ENCODE measurements around the gene IGSF9B. TPM values are rescaled to one million over a fixed set of nuclear protein-coding genes. Genes with fewer than 3 reads are reported as not detected.

Gene IGSF9B
- total RNA-seq, 1 donor from 2014 or later: 13.1 TPM

GRCh38 chr11:133977067-133977677, 20.4 kb upstream of the IGSF9B start:
- FAIRE-seq: no peak
- peaks cover 1% of the 10 kb centered on the region for H3K36me3 Mint-ChIP-seq (ENCODE audit: low read depth, unreplicated experiment)
- Histone ChIP-seq H3K27me3 (ENCODE audit: insufficient read depth, low read length) (no peaks in the 10 kb centered on the region), H3K4me1 (ENCODE audit: insufficient read depth, low read length) (no peaks in the 10 kb centered on the region), H3K4me2 (ENCODE audit: low read length) (no peak overlapping the region), H3K9ac (ENCODE audit: low read length) (no peak overlapping the region), H3K4me3 (ENCODE audit: insufficient read depth, low read depth, low read length) (no peak overlapping the region), H4K20me1 (ENCODE audit: insufficient read depth, low read length) (no peaks in the 10 kb centered on the region), H3K9me3 (ENCODE audit: insufficient read depth, low read depth, low read length) (no peaks in the 10 kb centered on the region), H3K79me2 (ENCODE audit: insufficient read depth, low read length) (no peaks in the 10 kb centered on the region), H2AFZ (ENCODE audit: low read depth, low read length) (no peak overlapping the region), H3K27ac (ENCODE audit: low read depth, low read length) (no peak overlapping the region), H3K36me3 (ENCODE audit: insufficient read depth, low read length) (no peaks in the 10 kb centered on the region)
- H3K4me1 Mint-ChIP-seq (ENCODE audit: low read depth, unreplicated experiment): no peaks in the 10 kb centered on the region
- H3K27me3 Mint-ChIP-seq (ENCODE audit: low read depth, unreplicated experiment): peaks cover 75% of the 10 kb centered on the region
- H3K4me3 Mint-ChIP-seq (ENCODE audit: unreplicated experiment): no peak overlapping the region
- no peak for TF ChIP-seq EZH2 (IDR thresholded peaks at IDR 0.05; ENCODE audit: insufficient read depth, low read length)
- no peak for TF ChIP-seq CTCF (IDR thresholded peaks at IDR 0.05; ENCODE audit: insufficient read depth, low read depth, low read length)
- H3K27ac Mint-ChIP-seq (ENCODE audit: unreplicated experiment): no peak overlapping the region
- H3K9me3 Mint-ChIP-seq (ENCODE audit: unreplicated experiment): peaks cover 4% of the 10 kb centered on the region
- no peak for DNase-seq (ENCODE audit: low read depth)

- no peak overlapping the region for H3K27ac ChIP-seq (ENCODE audit: low read depth, low read length)
- H3K9me3 Mint-ChIP-seq (ENCODE audit: unreplicated experiment): peaks cover 3% of the 10 kb centered on the region
- H3K9ac ChIP-seq (ENCODE audit: low read length): no peak overlapping the region
- H3K4me1 Mint-ChIP-seq (ENCODE audit: low read depth, unreplicated experiment): no peaks in the 10 kb centered on the region
- H3K4me2 ChIP-seq (ENCODE audit: low read length): no peak overlapping the region
- H4K20me1 ChIP-seq (ENCODE audit: insufficient read depth, low read length): no peaks in the 10 kb centered on the region
- no peak overlapping the region for H3K27ac Mint-ChIP-seq (ENCODE audit: unreplicated experiment)
- no peak overlapping the region for H3K4me3 Mint-ChIP-seq (ENCODE audit: unreplicated experiment)
- no peaks in the 10 kb centered on the region for H3K4me1 ChIP-seq (ENCODE audit: insufficient read depth, low read length)
- no peaks in the 10 kb centered on the region for H3K79me2 ChIP-seq (ENCODE audit: insufficient read depth, low read length)
- H3K36me3 Mint-ChIP-seq (ENCODE audit: low read depth, unreplicated experiment): peaks cover 1% of the 10 kb centered on the region
- peaks cover 81% of the 10 kb centered on the region for H3K27me3 Mint-ChIP-seq (ENCODE audit: low read depth, unreplicated experiment)
- H3K36me3 ChIP-seq (ENCODE audit: insufficient read depth, low read length): no peaks in the 10 kb centered on the region
- no peak overlapping the region for H2AFZ ChIP-seq (ENCODE audit: low read depth, low read length)
- no peak for DNase-seq (ENCODE audit: low read depth)
- H3K9me3 ChIP-seq (ENCODE audit: insufficient read depth, low read depth, low read length): no peaks in the 10 kb centered on the region
- FAIRE-seq: no peak
- TF ChIP-seq CTCF (IDR thresholded peaks at IDR 0.05; ENCODE audit: insufficient read depth, low read depth, low read length) (no peak), EZH2 (IDR thresholded peaks at IDR 0.05; ENCODE audit: insufficient read depth, low read length) (no peak)
- no peaks in the 10 kb centered on the region for H3K27me3 ChIP-seq (ENCODE audit: insufficient read depth, low read length)
- no peak overlapping the region for H3K4me3 ChIP-seq (ENCODE audit: insufficient read depth, low read depth, low read length)
These were observed 18.7 kb upstream of the IGSF9B start for GRCh38 chr11:133975488-133975849.

GRCh38 chr11:133974836-133975487, 18.2 kb upstream of the IGSF9B start:
- TF ChIP-seq CTCF (IDR thresholded peaks at IDR 0.05; ENCODE audit: insufficient read depth, low read depth, low read length): no peak
- no peak for TF ChIP-seq EZH2 (IDR thresholded peaks at IDR 0.05; ENCODE audit: insufficient read depth, low read length)
- Histone ChIP-seq H3K9ac (ENCODE audit: low read length) (no peak overlapping the region), H3K36me3 (ENCODE audit: insufficient read depth, low read length) (no peaks in the 10 kb centered on the region), H3K4me1 (ENCODE audit: insufficient read depth, low read length) (no peaks in the 10 kb centered on the region), H3K9me3 (ENCODE audit: insufficient read depth, low read depth, low read length) (no peaks in the 10 kb centered on the region), H3K27ac (ENCODE audit: low read depth, low read length) (no peak overlapping the region), H2AFZ (ENCODE audit: low read depth, low read length) (no peak overlapping the region), H3K79me2 (ENCODE audit: insufficient read depth, low read length) (no peaks in the 10 kb centered on the region), H3K4me3 (ENCODE audit: insufficient read depth, low read depth, low read length) (no peak overlapping the region), H4K20me1 (ENCODE audit: insufficient read depth, low read length) (no peaks in the 10 kb centered on the region), H3K27me3 (ENCODE audit: insufficient read depth, low read length) (no peaks in the 10 kb centered on the region), H3K4me2 (ENCODE audit: low read length) (no peak overlapping the region)
- Mint-ChIP-seq H3K4me3 (ENCODE audit: unreplicated experiment) (no peak overlapping the region), H3K9me3 (ENCODE audit: unreplicated experiment) (peaks cover 3% of the 10 kb centered on the region), H3K27ac (ENCODE audit: unreplicated experiment) (no peak overlapping the region), H3K36me3 (ENCODE audit: low read depth, unreplicated experiment) (peaks cover 1% of the 10 kb centered on the region), H3K4me1 (ENCODE audit: low read depth, unreplicated experiment) (no peaks in the 10 kb centered on the region), H3K27me3 (ENCODE audit: low read depth, unreplicated experiment) (peaks cover 81% of the 10 kb centered on the region)
- no peak for FAIRE-seq
- no peak for DNase-seq (ENCODE audit: low read depth)
